A673 (cell line): ENCODE data around the gene THADA. TPM values are rescaled to one million over a fixed set of nuclear protein-coding genes. Genes with fewer than 3 reads are reported as not detected.

Source experiments
- BruUV-seq: library from RNA; stranded (reverse); fragments of 400-500 nt; replicated peaks from 2 replicates; lab custom pipeline; 2021; lab: Mats Ljungman, UMichigan
- CTCF ChIA-PET: fragments of 300-600 bp; sonication (Branson Sonifier 250); formaldehyde crosslinking; loops from one replicate; lab custom pipeline; 2022; ENCODE audit warnings: antibody characterized with exemption; lab: Charles Lee
- POLR2A ChIA-PET: fragments of 300-600 bp; sonication (Branson Sonifier 250); formaldehyde crosslinking; loops from one replicate; lab custom pipeline; 2022; ENCODE audit warnings: antibody characterized with exemption; ENCODE audit not compliant: low non-redundant PET; lab: Charles Lee
- DNase-seq: peaks from one replicate; pipeline ENCODE4 v3.0.0-alpha.2; 2015; ENCODE audit warnings: low spot score
- H3K27ac ChIP-seq: fragments of 200-600 bp; sonication (generic); 2 replicates; pipeline ENCODE4 v1.5.1; 2016; ENCODE audit warnings: mixed run types, low read depth, mild to moderate bottlenecking, mixed read lengths, antibody characterized with exemption, low read length; ENCODE audit not compliant: poor library complexity, severe bottlenecking
- H3K27me3 ChIP-seq: fragments of 200-600 bp; sonication (generic); replicated peaks from 2 replicates; pipeline ENCODE4 v1.6.1; 2017; ENCODE audit warnings: mixed run types, low read depth, mild to moderate bottlenecking, mixed read lengths, antibody characterized with exemption, low read length; ENCODE audit not compliant: insufficient read depth, poor library complexity
- H3K36me3 ChIP-seq: fragments of 200-600 bp; sonication (generic); 2 replicates; pipeline ENCODE4 v1.6.1; 2016; ENCODE audit warnings: mixed run types, mild to moderate bottlenecking, mixed read lengths, antibody characterized with exemption, low read length; ENCODE audit not compliant: insufficient read depth, poor library complexity, severe bottlenecking
- H3K4me1 ChIP-seq: fragments of 200-600 bp; sonication (generic); 2 replicates; pipeline ENCODE4 v1.6.1; 2017; ENCODE audit warnings: mixed run types, mild to moderate bottlenecking, mixed read lengths, antibody characterized with exemption, low read length; ENCODE audit not compliant: insufficient read depth, poor library complexity, severe bottlenecking
- H3K4me3 ChIP-seq: fragments of 200-600 bp; sonication (generic); 2 replicates; pipeline ENCODE4 v1.5.1; 2016; ENCODE audit warnings: low read depth, mixed run types, mild to moderate bottlenecking, mixed read lengths, low read length; ENCODE audit not compliant: poor library complexity, severe bottlenecking
- H3K9me3 ChIP-seq: fragments of 200-600 bp; sonication (generic); 2 replicates; pipeline ENCODE4 v1.6.1; 2016; ENCODE audit warnings: mixed run types, low read depth, mild to moderate bottlenecking, mixed read lengths, antibody characterized with exemption, low read length; ENCODE audit not compliant: poor library complexity, severe bottlenecking
- CTCF ChIP-seq: fragments of 300-800, 200-600 bp; sonication (generic); conservative IDR thresholded peaks from 2 replicates; pipeline ENCODE4 v1.5.1; 2017; ENCODE audit warnings: low read depth, mild to moderate bottlenecking, antibody characterized with exemption, low read length, moderate library complexity, mixed read lengths
- EZH2 ChIP-seq: fragments of 200-600 bp; sonication (generic); IDR thresholded peaks from 2 replicates; pipeline ENCODE4 v1.6.1; 2017; ENCODE audit warnings: borderline replicate concordance, low read depth, mild to moderate bottlenecking, mixed read lengths, antibody characterized with exemption, low read length; ENCODE audit not compliant: poor library complexity, severe bottlenecking
- intact Hi-C: fragments of 100-400 bp; cut with micrococcal nuclease; formaldehyde crosslinking; loops from one replicate; pipeline ENCODE4 v1.10.0; 2022; ENCODE audit not compliant: unreplicated experiment
- total RNA-seq: library from RNA; stranded (reverse); gene quantifications from 2 replicates; pipeline ENCODE4 v1.2.3, GENCODE V29; 2021

THADA gene
- total RNA-seq, 1 experiment from 2014 or later, result 39.7 TPM

- no TSS peak for BruUV-seq
- no peak for DNase-seq
- Histone ChIP-seq H3K4me1 (no peaks in the 10 kb centered on the region), H3K36me3 (no peaks in the 10 kb centered on the region), H3K27me3 (no peaks in the 10 kb centered on the region), H3K4me3 (no peak overlapping the region), H3K9me3 (no peaks in the 10 kb centered on the region), H3K27ac (no peak overlapping the region)
- CTCF ChIA-PET, result no interaction called here
- intact Hi-C loops, result no loop called here
- POLR2A ChIA-PET, result no interaction called here
- TF ChIP-seq CTCF, result no peak
- TF ChIP-seq EZH2, result no peak
Measured at GRCh38 chr2:43475922-43476321, 119.9 kb downstream of the THADA start.

DNA sequence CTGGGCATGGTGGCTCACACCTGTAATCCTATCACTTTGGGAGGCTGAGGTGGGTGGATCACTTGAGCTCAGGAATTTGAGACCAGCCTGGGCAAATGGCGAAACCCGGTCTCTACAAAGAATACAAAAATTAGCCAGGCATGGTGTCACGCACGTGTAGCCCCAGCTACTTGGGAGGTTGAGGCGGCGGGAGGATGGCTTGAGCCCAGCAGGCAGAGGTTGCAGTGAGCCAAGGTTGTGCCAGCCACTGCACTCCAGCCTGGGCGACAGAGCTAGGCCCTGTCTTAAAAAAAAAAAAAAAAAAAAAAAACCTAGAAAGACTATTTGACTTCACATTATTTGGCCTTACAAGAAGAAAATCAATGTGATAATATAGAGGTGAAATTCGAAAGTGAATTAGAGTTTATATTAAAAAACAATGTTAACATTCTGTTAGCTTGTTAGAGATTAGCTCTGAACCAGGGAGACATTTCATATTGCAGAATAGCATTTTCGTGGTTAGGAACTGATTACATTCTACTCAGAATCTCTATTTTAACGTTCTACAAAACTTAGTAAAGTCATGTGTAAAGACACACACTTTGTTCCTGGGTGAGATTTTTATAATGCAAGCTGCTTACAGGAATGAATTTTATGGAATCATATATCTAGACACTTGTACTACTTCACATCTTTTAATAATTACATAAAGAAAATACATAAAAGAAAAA lies 120.5 kb downstream of the THADA start:
- H3K27me3 ChIP-seq, result no peaks in the 10 kb centered on the region
- no peak overlapping the region for H3K4me3 ChIP-seq
- BruUV-seq, result no TSS peak
- no peaks in the 10 kb centered on the region for H3K9me3 ChIP-seq
- ChIA-PET CTCF (no interaction called here), POLR2A (no interaction called here)
- no peak for DNase-seq
- H3K36me3 ChIP-seq, result no peaks in the 10 kb centered on the region
- no peak overlapping the region for H3K27ac ChIP-seq
- no peaks in the 10 kb centered on the region for H3K4me1 ChIP-seq
- TF ChIP-seq EZH2, result no peak
- no peak for TF ChIP-seq CTCF
- intact Hi-C loops, result no loop called here

DNA sequence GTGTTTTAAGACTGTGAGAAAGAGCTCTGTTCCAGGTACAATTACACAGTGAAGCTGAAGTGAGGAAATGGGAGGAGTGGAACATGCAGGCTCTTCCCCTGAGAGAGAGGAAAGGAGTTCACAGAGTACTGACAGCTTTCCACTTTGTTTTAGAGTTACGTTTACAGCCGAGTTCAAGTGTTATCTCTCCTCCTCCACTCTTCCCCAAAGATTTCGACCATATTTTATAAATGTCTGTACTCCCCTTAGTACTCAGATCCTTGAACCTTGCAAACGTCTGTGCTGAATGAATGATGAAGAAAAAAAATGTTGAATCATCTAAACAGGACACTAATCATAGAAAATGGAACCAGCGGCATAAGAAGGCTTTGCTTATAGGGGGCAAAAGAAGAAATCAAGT lies 121.6 kb downstream of the THADA start:
- ChIA-PET CTCF (no interaction called here), POLR2A (no interaction called here)
- BruUV-seq, result no TSS peak

More for the DNA sequence above, 121.6 kb downstream of the THADA start:
- Histone ChIP-seq H3K27ac (no peak overlapping the region), H3K27me3 (no peaks in the 10 kb centered on the region), H3K4me1 (no peaks in the 10 kb centered on the region), H3K4me3 (no peak overlapping the region), H3K36me3 (no peaks in the 10 kb centered on the region), H3K9me3 (no peaks in the 10 kb centered on the region)
- intact Hi-C loops, result no loop called here
- TF ChIP-seq EZH2 (no peak), CTCF (no peak)
- no peak for DNase-seq
